LNCaP clone FGC (cell line): ENCODE measurements around the gene SFI1.
A peak's percentile ranks its signal among the peaks of the same experiment; 100 is the strongest.
"Not testable (repeated sequence)": the region's sequence is repeated elsewhere in the genome, so short reads cannot be mapped to it uniquely, and the experiment has no call there.

Experiments used
- DNase-seq: peaks from one replicate; pipeline ENCODE4 v3.0.0-alpha.2; 2011; ENCODE audit warnings: low read depth
- H3K4me3 ChIP-seq: 2 replicates; pipeline ENCODE4 v1.5.1; 2011; ENCODE audit warnings: mild to moderate bottlenecking, low read depth, low read length, control low read depth
- TF ChIP-seq, protein P1 (sequence below): IDR thresholded peaks from 2 replicates; pipeline ENCODE4 v1.5.1; 2012; ENCODE audit warnings: mild to moderate bottlenecking; ENCODE audit not compliant: control insufficient read depth, insufficient read depth; ENCODE audit errors: extremely low read depth

Gene SFI1

DNA sequence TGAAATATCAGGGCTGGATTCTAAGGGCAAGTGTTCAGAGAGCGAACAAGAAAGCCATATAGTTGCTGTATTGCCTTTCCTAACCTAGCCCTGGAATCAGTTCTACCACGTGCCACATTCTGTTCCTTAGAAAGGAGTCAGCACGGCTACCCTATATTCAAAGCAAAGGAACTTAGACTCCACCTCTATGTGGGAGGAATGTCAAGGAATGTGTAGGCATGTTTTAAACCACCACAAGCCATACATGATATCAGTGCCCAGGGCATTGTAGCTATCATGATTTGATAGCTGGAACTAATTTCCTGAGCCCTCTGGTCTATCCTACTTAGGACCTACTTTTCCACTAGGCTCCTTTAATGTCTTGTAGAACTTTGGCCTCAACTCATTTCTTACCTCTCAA is 4.2 kb upstream of the SFI1 start:
- H3K4me3 ChIP-seq, result no peak overlapping the region
- DNase-seq, result no peak
- TF ChIP-seq, protein P1, sequence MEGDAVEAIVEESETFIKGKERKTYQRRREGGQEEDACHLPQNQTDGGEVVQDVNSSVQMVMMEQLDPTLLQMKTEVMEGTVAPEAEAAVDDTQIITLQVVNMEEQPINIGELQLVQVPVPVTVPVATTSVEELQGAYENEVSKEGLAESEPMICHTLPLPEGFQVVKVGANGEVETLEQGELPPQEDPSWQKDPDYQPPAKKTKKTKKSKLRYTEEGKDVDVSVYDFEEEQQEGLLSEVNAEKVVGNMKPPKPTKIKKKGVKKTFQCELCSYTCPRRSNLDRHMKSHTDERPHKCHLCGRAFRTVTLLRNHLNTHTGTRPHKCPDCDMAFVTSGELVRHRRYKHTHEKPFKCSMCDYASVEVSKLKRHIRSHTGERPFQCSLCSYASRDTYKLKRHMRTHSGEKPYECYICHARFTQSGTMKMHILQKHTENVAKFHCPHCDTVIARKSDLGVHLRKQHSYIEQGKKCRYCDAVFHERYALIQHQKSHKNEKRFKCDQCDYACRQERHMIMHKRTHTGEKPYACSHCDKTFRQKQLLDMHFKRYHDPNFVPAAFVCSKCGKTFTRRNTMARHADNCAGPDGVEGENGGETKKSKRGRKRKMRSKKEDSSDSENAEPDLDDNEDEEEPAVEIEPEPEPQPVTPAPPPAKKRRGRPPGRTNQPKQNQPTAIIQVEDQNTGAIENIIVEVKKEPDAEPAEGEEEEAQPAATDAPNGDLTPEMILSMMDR, result no peak

DNA sequence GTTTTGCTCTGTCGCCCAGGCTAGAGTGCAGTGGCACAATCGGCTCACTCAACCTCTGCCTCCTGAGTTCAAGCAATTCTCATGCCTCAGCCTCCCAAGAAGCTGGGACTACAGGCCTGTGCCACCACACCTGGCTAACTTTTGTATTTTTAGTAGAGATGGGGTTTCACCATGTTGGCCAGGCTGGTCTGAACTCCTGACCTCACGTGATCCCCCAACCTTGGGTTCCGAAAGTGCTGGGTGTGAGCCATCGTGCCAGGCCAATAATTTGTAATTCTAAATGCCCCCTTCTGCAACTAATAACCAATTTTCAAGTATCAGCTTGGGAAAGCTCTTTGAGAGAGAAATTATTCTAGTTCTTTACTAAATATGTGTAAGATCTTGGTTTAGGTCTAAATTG is 3.0 kb upstream of the SFI1 start:
- DNase-seq, H3K4me3 ChIP-seq: not testable (repeated sequence)

DNA sequence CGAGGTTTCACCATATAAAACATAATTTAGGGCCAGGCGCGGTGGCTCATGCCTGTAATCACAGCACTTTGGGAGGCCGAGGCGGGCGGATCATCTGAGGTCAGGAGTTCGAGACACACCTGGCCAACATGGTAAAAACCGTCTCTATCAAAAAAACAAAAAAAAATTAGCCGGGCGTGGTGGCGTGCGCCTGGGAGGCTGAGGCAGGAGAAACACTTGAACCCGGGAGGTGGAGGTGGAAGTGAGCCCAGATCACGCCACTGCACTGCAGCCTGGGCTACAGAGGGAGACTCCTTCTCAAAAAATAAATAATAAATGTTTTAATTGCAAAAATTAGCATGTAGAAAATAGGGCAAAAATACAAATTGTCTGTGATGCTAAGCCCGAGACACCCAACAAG is 993 bp upstream of the SFI1 start:
- peak overlapping the region; percentile 74 for H3K4me3 ChIP-seq
- TF ChIP-seq, protein P1, result no peak
- no peak for DNase-seq

DNA sequence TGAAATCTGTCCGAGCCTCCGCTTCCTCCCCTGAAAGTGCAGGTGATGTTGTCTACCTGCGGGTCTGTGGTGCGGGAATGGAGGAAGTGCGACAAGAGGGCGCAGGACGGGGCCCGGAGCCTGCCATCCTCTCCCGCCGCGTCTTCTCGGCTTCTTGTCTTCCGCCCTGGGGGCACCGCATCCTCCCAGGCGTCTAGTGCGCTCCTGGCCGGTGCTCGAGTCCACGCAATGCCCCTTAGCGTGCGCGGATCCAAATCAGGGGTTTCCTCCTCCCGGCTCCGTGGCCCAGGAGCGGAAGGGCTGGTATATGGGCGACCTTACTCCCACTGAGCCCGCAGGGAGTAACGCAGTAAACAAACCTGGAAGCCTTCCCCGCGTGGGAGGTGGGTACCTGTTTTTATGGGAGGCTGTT is 405 bp downstream of the SFI1 start:
- DNase-seq, result no peak
- H3K4me3 ChIP-seq, result peak overlapping the region; percentile 74
- TF ChIP-seq, protein P1, result no peak

DNA sequence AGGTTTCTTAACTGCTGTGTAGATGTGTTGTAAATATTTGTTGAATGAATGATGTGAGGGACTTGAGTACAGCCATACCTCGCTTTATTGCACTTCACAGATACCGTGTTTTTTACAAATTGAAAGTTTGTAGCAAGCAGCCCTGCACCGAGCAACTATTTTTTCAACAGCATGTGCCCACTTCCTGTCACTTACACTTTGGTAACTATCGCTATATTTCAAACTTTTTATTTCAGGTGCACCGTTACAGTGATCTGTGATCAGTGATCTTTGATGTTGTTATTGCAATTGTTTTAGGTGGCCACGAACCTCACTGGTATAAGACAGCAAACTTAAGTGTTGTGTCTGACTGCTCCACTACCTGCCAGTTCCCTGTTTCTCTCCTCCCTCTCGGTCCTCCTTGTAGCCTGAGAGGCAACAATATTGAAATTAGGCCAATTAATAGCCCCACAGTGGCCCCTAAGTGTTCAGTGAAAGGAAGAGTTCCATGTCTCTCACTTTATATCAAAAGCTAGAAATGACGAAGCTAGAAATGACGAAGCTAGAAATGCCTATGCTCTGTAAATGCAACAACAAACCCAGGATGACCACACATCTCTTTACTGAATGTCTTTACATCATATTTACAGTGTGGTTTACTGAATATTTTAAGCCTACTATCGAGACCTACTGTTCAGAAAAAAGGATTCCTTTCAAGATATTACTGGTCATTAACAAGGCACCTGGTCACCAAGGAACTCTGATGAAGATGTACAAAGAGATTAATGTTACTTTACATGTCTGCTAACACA is 1.0 kb downstream of the SFI1 start:
- TF ChIP-seq, protein P1, result no peak
- DNase-seq, result no peak
- H3K4me3 ChIP-seq, result peak overlapping the region; percentile 74

DNA sequence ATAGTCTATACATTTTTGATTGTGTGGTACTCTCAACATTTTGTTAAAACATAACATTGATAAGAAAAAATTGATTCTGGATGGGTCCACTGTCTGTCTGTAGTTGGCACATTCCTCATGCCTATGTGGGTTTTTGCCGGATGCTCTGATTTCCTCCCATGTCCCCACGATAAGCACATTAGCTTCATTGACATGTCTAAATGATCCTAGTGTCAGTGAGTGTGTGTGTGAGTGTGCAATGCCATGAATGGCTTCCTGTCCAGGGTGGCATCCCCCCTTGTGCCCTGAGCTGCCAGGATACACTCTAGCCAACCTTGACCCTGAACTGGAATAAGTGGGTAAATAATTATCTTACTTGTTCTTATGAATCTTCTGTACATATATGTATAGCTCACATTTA is 5.4 kb downstream of the SFI1 start:
- TF ChIP-seq, protein P1, result no peak
- DNase-seq, result no peak
- H3K4me3 ChIP-seq, result no peak overlapping the region

DNA sequence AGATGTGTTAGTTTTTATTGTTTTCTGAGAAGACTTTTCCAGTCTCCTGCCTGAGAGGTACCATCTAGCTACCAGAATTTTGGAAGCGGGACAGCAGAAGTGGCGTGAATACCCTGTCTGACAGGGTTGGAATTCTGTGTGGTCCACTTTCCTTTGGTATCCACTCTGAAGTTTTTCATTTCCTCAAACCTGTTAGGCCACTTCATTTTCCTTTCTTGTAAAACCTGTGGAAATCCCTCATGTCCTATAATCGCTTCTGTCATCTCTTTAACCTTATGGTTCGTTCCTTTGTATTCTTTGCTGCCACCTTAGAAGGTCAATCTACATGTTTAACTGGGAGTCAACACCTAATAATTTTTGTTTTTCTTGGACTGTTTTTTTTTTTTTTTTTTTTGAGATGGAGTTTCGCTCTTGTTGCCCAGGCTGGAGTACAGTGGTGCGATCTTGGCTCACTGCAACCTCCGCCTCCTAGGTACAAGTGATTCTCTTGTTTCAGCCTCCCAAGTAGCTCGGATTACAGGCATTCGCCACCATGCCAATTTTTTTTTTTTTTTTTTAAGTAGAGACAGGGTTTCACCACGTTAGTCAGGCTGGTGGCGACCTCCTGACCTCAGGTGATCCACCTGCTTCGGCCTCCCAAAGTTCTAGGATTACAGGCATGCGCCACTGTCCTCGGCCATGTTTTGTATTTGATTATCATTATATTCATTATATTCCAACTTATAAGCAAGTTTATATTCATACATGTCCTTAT is 7.1 kb downstream of the SFI1 start:
- TF ChIP-seq, protein P1, result no peak
- no peak overlapping the region for H3K4me3 ChIP-seq
- DNase-seq, result peak; percentile 48
